Putamen (tissue), 1 donor: Measurements from ENCODE around the gene RERE.

Source experiments
- DNase-seq: peaks from one replicate; pipeline ENCODE4 v3.0.0-alpha.2; 2016; ENCODE audit warnings: low spot score

The RERE gene

DNA sequence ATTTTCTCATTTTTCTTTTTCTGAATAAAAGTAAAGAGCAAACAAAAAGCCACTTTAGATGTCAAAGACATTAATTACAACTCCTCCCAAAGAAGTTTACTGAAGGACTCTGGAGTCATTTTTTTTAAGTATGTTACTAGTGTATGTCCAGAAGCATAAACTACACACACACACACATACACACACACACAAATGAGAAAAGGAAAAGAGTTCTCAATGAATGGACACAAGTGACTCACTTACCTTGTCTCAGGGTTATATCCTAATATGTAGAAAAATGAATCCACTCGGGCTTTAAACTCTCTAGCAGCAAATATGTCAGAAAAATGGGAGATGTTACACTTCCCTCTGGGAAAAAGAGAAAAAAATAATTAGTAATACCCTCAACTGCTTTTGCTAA is 276.5 kb downstream of the RERE start:
- DNase-seq = no peak

DNA sequence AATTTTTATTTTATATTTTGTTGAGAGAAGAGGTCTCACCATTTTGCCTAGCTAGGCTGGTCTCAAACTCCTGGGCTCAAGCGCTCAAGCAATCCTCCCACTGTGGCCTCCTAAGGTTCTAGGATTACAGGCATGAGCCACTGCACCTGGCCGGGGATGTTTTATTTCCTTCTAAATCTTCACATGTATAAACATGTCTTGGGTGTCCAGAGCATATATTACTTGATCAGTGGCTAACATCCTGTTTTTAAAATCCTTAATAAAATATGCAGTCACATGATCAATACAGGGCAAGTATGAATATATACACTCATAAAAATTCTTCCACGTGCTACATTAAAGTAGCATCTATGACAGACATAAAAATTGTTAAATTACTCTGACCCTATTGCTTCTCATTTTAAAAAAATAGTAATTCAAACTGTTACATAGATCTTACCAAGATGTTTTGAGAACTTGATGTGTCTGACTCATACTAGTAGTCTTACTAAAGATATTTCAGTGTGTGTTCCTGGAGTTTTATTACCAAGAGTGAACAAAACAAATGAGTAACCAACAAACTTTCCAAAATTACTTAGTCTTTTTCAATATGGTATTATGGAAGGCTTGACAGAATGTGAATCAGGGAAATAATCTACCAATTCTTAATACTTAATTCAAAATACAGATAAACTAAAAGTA is 277.0 kb downstream of the RERE start:
- no peak for DNase-seq

DNA sequence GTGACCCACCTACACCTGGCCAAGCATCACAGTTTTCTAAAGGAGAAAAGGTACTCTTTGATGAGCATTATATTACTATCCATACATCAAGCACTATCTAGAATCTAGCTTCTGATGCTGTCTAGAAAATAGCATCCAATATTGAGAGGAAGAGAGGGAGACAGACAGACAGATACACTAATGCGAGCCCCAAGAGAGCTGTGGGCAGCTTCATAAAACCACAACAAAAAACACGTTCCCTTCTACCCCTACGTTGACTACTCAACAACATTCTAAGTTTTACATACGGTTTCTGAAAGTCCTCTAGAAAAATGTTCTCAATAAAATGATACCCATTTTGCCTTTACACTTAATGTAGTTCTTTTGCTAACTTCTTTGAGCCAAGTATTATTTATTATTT is 277.8 kb downstream of the RERE start:
- no peak for DNase-seq

DNA sequence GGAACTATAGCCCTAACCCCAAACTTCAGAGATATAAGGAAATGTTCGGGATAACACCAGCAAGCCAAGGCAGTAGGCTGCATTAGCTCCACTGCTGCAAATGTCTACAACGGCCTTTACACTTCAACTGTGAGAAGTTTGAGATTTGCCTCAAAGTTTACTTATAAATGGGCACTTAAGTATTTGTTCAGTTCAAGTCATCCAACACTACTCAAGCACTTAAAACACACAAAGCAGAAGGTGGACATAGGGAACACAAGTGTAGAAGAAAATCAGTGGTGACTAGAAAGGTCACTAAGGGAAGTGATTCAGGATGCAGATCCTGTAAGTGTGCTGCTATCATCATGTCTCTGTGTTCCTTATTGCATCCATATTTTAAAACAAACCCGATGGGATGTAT is 278.9 kb downstream of the RERE start:
- DNase-seq = no peak

GRCh38 chr1:8537991-8538390 is 279.4 kb downstream of the RERE start:
- DNase-seq = no peak

GRCh38 chr1:8536515-8536914 is 280.9 kb downstream of the RERE start:
- no peak for DNase-seq

DNA sequence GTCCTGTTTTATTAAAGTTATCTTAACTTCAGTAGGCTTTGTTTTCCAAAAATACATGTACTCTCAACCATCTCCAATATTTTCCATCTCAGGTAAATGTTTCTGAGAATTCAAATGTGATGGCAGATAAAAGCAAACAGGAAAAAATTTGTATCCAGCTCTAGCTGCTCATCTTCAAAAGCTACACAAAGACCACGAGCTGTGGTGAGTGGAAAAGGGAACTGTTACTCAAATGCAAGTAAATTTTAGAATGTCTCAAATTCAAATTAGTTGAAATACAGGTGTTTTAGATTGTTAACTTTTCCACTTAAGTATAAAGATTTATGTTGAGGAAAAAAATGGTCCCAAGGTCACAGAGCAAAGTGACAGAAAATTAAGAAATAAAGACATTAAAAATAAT is 283.5 kb downstream of the RERE start:
- no peak for DNase-seq

DNA sequence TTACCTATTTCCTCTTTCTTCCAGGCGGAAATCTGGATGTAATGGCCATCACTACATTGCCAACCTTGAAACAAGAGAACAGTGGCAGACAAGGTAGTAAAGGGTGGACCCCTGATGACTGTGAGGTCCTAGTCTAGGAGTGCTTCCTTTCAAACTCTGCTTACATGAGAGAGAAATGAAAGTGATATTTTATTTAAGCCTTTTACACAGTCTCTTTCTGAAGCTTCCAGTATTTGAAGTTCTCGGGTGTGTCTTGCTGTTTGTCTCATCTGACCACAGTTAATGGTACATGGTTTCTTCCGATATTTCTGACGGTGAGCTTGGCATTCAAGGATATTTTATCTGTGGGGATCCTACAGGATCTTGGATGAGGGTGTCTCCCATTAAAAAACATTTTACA is 284.3 kb downstream of the RERE start:
- no peak for DNase-seq

DNA sequence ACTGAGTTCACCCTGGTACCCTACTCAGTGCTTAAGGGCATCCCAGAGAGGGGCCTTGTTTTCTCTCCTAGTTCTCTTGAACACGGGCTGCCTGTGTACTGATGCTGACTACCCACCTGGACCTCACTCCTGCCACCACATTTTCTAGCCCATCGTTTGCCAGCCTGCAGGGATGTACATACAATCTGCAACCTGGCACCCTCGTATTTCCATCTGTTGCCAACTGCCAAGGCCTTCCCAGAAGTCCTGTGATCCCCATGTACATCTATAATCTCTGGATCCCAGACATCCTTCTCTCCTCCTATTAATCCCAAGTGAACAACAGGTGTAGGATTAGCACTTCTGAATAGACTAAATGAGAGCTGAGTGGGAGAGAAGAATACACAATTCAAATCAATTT is 287.5 kb downstream of the RERE start:
- DNase-seq = no peak

DNA sequence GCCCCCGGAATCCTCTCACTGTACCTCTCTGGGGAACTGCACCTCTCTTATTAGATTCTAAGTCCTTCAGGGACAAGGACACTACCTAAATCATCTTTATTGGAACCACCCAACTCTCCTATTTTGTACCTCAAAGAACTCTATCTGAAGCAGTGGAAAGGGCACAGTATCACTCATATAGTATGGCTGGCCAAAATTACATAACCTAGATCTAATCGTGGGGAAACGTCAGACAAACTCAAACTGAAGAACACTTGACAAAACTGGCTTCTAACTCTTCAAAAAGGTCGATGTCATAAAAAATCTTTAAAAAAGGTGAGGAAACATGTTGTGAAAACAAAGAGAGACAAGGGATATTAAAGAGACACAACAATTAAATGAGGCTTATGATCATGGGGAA is 289.5 kb downstream of the RERE start:
- no peak for DNase-seq

GRCh38 chr1:8525558-8526275 is 291.7 kb downstream of the RERE start:
- DNase-seq = peak; percentile 97

DNA sequence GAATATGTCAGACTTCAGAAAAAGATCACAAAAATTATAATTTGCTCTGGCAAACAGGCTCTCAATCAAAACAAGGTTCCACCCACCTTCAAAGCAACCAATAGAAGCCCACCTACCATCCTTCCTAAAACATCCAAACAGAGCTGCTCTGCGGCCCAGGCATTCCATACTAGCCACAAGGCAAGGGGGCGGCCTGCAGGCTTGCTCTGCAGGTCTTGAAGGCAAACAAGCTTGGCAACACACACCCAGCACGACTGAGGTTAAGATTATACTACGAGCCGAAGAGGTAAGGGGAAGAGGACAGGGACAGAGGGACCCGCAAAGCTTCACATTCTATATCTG is 292.3 kb downstream of the RERE start:
- no peak for DNase-seq

DNA sequence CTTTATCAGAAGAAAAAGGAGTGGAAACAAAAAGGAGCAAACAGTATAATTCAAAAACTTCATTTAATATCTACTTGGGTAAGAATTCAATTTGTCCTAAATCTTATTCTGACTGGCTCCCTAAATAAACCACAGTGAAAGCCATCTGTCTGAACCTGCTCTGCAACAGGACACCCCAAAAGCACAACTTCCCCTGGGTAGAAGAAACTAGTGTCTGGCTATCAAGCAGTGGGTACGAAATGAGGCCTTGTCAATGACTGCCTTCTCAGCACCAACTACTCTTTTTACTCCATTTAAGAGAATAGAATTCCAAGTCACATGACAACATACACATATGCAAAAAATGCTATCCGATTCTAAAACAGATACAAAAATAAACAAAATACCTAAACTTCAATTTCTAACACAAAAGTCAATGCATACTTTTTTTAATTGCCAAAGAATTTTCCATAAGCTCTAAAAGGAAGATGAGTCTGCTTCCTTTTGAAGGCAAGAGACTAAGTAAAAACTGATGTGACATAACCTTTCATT is 292.7 kb downstream of the RERE start:
- no peak for DNase-seq

GRCh38 chr1:8523666-8524206 is 293.7 kb downstream of the RERE start:
- no peak for DNase-seq

- DNase-seq = no peak
Measured at GRCh38 chr1:8520483-8520966, 296.9 kb downstream of the RERE start.

- no peak for DNase-seq
Measured at GRCh38 chr1:8519167-8519566, 298.3 kb downstream of the RERE start.

- no peak for DNase-seq
Measured at GRCh38 chr1:8518490-8518801, 299.0 kb downstream of the RERE start.

GRCh38 chr1:8517661-8518489 is 299.6 kb downstream of the RERE start:
- DNase-seq = no peak

- DNase-seq = no peak
Measured at GRCh38 chr1:8516793-8517556, 300.5 kb downstream of the RERE start.

DNA sequence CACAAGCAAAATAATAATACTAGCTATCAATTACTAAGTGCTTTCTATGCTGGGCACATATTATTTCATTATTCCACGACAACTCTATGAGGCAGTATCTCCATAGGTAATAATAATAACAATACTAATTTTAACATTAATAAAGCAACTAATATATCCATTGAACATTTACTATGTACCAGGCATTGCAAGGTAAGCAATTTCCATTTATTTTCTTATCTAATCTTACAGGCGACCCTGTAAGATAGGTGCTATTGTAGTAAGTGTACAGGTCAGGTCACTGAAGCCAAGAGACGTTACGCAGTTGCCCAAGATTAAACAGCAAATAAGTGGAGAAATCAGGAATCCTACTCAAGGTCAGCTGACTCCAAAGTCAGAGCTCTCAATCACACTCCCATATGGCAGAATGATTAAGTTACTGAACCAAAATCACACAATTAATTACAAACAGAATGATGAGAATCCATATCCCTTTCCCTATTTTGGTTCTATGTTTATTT is 301.1 kb downstream of the RERE start:
- DNase-seq = no peak

GRCh38 chr1:8512504-8512903 is 304.9 kb downstream of the RERE start:
- DNase-seq = no peak
